Breast epithelium (tissue), 3 donors: Measurements from ENCODE around the gene NRBF2.

ENCODE experiments used
- POLR2A ChIP-seq: fragments of 450-650 bp; IDR thresholded peaks from one replicate; pipeline ENCODE4 v1.6.1; 2016; ENCODE audit warnings: antibody characterized with exemption, mild to moderate bottlenecking, moderate library complexity
- POLR2AphosphoS5 ChIP-seq, 3 donors: sonication (generic); formaldehyde crosslinking; IDR thresholded peaks; one replicate each; pipeline ENCODE4 v1.6.1; 2017; ENCODE audit warnings: antibody characterized with exemption in 3 of 3
- TF ChIP-seq, protein P1 (sequence below), 3 donors: fragments of 450-650 bp; IDR thresholded peaks; one replicate each; pipeline ENCODE4 v1.5.1; 2016 to 2017; ENCODE audit warnings: antibody characterized with exemption in 3 of 3, mild to moderate bottlenecking in 3 of 3, moderate library complexity in 3 of 3

DNA sequence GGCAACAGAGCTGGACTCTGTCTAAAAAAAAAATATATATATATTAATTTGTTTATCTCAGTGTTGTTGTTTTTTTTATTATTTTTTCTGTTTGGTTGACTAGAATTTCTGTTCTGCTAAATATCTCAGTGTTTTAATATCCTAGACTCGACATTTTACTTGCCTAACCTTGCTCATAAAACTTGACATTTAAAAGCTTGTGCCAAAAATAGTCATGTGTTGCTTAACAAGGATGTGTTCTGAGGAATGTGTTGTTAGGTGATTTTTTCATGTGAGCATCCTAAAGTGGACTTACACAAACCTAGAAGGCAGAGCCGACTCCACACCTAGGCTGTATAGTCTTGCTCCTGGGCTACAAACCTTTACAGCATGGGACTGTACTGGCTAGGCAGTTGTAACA, 23.1 kb downstream of the NRBF2 start:
- TF ChIP-seq, protein P1, sequence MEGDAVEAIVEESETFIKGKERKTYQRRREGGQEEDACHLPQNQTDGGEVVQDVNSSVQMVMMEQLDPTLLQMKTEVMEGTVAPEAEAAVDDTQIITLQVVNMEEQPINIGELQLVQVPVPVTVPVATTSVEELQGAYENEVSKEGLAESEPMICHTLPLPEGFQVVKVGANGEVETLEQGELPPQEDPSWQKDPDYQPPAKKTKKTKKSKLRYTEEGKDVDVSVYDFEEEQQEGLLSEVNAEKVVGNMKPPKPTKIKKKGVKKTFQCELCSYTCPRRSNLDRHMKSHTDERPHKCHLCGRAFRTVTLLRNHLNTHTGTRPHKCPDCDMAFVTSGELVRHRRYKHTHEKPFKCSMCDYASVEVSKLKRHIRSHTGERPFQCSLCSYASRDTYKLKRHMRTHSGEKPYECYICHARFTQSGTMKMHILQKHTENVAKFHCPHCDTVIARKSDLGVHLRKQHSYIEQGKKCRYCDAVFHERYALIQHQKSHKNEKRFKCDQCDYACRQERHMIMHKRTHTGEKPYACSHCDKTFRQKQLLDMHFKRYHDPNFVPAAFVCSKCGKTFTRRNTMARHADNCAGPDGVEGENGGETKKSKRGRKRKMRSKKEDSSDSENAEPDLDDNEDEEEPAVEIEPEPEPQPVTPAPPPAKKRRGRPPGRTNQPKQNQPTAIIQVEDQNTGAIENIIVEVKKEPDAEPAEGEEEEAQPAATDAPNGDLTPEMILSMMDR (IDR thresholded peaks at IDR 0.05): no peak
- no peak for TF ChIP-seq POLR2A
- TF ChIP-seq POLR2AphosphoS5 (IDR thresholded peaks at IDR 0.05): no peak
